Measurements from ENCODE around the gene GNAL. TPM values are rescaled to one million over a fixed set of nuclear protein-coding genes. Genes with fewer than 3 reads are reported as not detected.

Gene GNAL
- total and polyA plus RNA-seq, 2 experiments from 2014 or later, result 7.5 to 21.6 TPM

- H3K9me2 ChIP-seq (ENCODE audit: insufficient read depth), result no peaks in the 10 kb centered on the region; the same call in 1 of the 2 replicates
- H3K27ac Mint-ChIP-seq, result no peak overlapping the region
- peaks cover 14% of the 10 kb centered on the region for H3K4me1 Mint-ChIP-seq
- H3K27me3 Mint-ChIP-seq (ENCODE audit: insufficient read depth, low read depth, poor library complexity), result peaks cover 9% of the 10 kb centered on the region
- no peaks in the 10 kb centered on the region for H3K9me3 Mint-ChIP-seq
- TF ChIP-seq STAT1 (IDR thresholded peaks at IDR 0.05; ENCODE audit: unreplicated experiment) (no peak), ETS1 (IDR thresholded peaks at IDR 0.05) (no peak), EZH2phosphoT487 (IDR thresholded peaks at IDR 0.05; ENCODE audit: unreplicated experiment) (no peak), JUNB (IDR thresholded peaks at IDR 0.05; ENCODE audit: unreplicated experiment) (no peak), NANOG (IDR thresholded peaks at IDR 0.05; ENCODE audit: borderline replicate concordance) (no peak), ZNF462 (CRISPR knock-in tag; IDR thresholded peaks at IDR 0.05) (no peak), CREB1 (CRISPR knock-in tag; IDR thresholded peaks at IDR 0.05; ENCODE audit: low read depth) (no peak), ZNF114 (CRISPR knock-in tag; IDR thresholded peaks at IDR 0.05) (no peak), CTCF (conservative IDR thresholded peaks at IDR 0.05; ENCODE audit: low read depth in 2 of 2) (no peak), POLR2AphosphoS5 (IDR thresholded peaks at IDR 0.05; ENCODE audit: low read depth) (no peak), EZH2 (IDR thresholded peaks at IDR 0.05; ENCODE audit: low read depth, unreplicated experiment) (no peak)
- H3K4me3 ChIP-seq, result no peak overlapping the region
- H3K36me3 ChIP-seq (ENCODE audit: insufficient read depth), result no peaks in the 10 kb centered on the region; the same call in 1 of the 2 replicates
- H3K36me3 Mint-ChIP-seq (ENCODE audit: low read depth), result no peaks in the 10 kb centered on the region; the same call in 2 of the 3 replicates
- H4K20me1 ChIP-seq (replicated peaks; ENCODE audit: insufficient read depth), result no peaks in the 10 kb centered on the region
- no peak for ATAC-seq
- no peak overlapping the region for H3K27ac ChIP-seq (ENCODE audit: low read depth)
- no peaks in the 10 kb centered on the region for H3K27me3 ChIP-seq (ENCODE audit: insufficient read depth)
- H3K4me2 ChIP-seq, result no peak overlapping the region
- no peak overlapping the region for H2AFZ ChIP-seq
- no peak for DNase-seq (ENCODE audit: low spot score)
- no peaks in the 10 kb centered on the region for H3K79me2 ChIP-seq (replicated peaks; ENCODE audit: insufficient read depth)
- peaks cover 5% of the 10 kb centered on the region; the same call in 1 of the 2 replicates for H3K4me1 ChIP-seq (ENCODE audit: insufficient read depth)
- H3K4me3 Mint-ChIP-seq, result no peak overlapping the region
- no peaks in the 10 kb centered on the region for H3F3A ChIP-seq (replicated peaks; ENCODE audit: low read depth)
These were observed 70.4 kb downstream of the GNAL start for GRCh38 chr18:11759456-11759855.

Measured in GM23338 (cell line).